SK-N-SH (cell line): ENCODE data around the gene MRPL2.

Experiments
- CTCF ChIP-seq: fragments of 200-600 bp; sonication (generic); IDR thresholded peaks from 2 replicates; pipeline ENCODE4 v1.6.1; 2017; ENCODE audit warnings: antibody characterized with exemption, mild to moderate bottlenecking, moderate library complexity
- ELF1 ChIP-seq: IDR thresholded peaks from 2 replicates; pipeline ENCODE4 v1.4.0; 2012
- EP300 ChIP-seq, 2 experiments: IDR thresholded peaks; 2 replicates each; pipeline versions ENCODE4 v1.4.0 to v1.6.1; 2012; ENCODE audit warnings: borderline replicate concordance in 1 of 2, low read depth in 1 of 2, low read length in 1 of 2
- EZH2phosphoT487 ChIP-seq: fragments of 200-600 bp; sonication (generic); IDR thresholded peaks from 2 replicates; pipeline ENCODE4 v1.6.1; 2017; ENCODE audit warnings: low read depth, mixed run types, mild to moderate bottlenecking, antibody characterized with exemption, moderate library complexity, borderline replicate concordance
- JUND ChIP-seq: IDR thresholded peaks from 2 replicates; pipeline ENCODE4 v1.4.0; 2012
- MAX ChIP-seq: IDR thresholded peaks from 2 replicates; pipeline ENCODE4 v1.4.0; 2012; ENCODE audit warnings: low read depth
- MEF2A ChIP-seq: IDR thresholded peaks from 2 replicates; pipeline ENCODE4 v1.4.0; 2012; ENCODE audit warnings: low read depth, borderline replicate concordance
- POLR2AphosphoS5 ChIP-seq: IDR thresholded peaks from 2 replicates; pipeline ENCODE4 v1.6.1; 2012; ENCODE audit warnings: low read depth, low read length
- REST ChIP-seq: IDR thresholded peaks from 2 replicates; pipeline ENCODE4 v1.6.1; 2012; ENCODE audit warnings: mild to moderate bottlenecking, low read depth, low read length, moderate library complexity
- TAF1 ChIP-seq: IDR thresholded peaks from 2 replicates; pipeline ENCODE4 v1.6.1; 2012; ENCODE audit warnings: low read depth, mild to moderate bottlenecking, low read length, moderate library complexity, borderline replicate concordance
- YY1 ChIP-seq: IDR thresholded peaks from 2 replicates; pipeline ENCODE4 v1.4.0; 2012; ENCODE audit warnings: low read depth, mild to moderate bottlenecking
- ZBTB33 ChIP-seq: IDR thresholded peaks from 2 replicates; pipeline ENCODE4 v1.4.0; 2012; ENCODE audit warnings: low read depth, borderline replicate concordance

GRCh38 chr6:43052225-43052841, 6.9 kb downstream of the MRPL2 start:
- TF ChIP-seq POLR2AphosphoS5 (no peak), MEF2A (no peak), ZBTB33 (no peak), CTCF (no peak), MAX (no peak), REST (no peak), YY1 (no peak), JUND (no peak), EZH2phosphoT487 (no peak), EP300 (IDR thresholded peaks at IDR 0.05; ENCODE audit: borderline replicate concordance in 1 of 2, low read depth in 1 of 2, low read length in 1 of 2) (no peak), TAF1 (no peak), ELF1 (no peak)
